Activated CD4-positive, alpha-beta T cell treated with anti-CD3 and anti-CD28 coated beads, Interleukin-2, amount 10 ng/mL, durations not matched to agents 24 days and 14 days (primary cell): ENCODE data around the gene CYB5R4. TPM values are rescaled to one million over a fixed set of nuclear protein-coding genes. Genes with fewer than 3 reads are reported as not detected.

Experiments used
- DNase-seq: peaks from one replicate; pipeline ENCODE4 v3.0.0; 2022
- H3K27ac Mint-ChIP-seq: one replicate; pipeline ENCODE4 v1.8.0; 2022; ENCODE audit warnings: mild to moderate bottlenecking, mixed read lengths
- H3K27me3 Mint-ChIP-seq: one replicate; pipeline ENCODE4 v1.8.0; 2022; ENCODE audit warnings: mixed read lengths
- H3K36me3 Mint-ChIP-seq: one replicate; pipeline ENCODE4 v1.8.0; 2022; ENCODE audit warnings: low read depth, mild to moderate bottlenecking, mixed read lengths
- H3K4me1 Mint-ChIP-seq: one replicate; pipeline ENCODE4 v1.8.0; 2021; ENCODE audit warnings: mixed read lengths
- H3K4me3 Mint-ChIP-seq: one replicate; pipeline ENCODE4 v1.8.0; 2022; ENCODE audit warnings: mild to moderate bottlenecking, moderate library complexity, mixed read lengths
- H3K9me3 Mint-ChIP-seq: one replicate; pipeline ENCODE4 v1.8.0; 2021; ENCODE audit warnings: mixed read lengths
- intact Hi-C: fragments of 100-400 bp; cut with micrococcal nuclease; formaldehyde crosslinking; loops from one replicate; pipeline ENCODE4 v1.15.1; 2023
- total RNA-seq: library from RNA; stranded (reverse); gene quantifications from 2 replicates; pipeline ENCODE4 v1.2.3, GENCODE V29; 2022

CYB5R4 gene, protein sequence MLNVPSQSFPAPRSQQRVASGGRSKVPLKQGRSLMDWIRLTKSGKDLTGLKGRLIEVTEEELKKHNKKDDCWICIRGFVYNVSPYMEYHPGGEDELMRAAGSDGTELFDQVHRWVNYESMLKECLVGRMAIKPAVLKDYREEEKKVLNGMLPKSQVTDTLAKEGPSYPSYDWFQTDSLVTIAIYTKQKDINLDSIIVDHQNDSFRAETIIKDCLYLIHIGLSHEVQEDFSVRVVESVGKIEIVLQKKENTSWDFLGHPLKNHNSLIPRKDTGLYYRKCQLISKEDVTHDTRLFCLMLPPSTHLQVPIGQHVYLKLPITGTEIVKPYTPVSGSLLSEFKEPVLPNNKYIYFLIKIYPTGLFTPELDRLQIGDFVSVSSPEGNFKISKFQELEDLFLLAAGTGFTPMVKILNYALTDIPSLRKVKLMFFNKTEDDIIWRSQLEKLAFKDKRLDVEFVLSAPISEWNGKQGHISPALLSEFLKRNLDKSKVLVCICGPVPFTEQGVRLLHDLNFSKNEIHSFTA
- total RNA-seq = 24.7 and 27.0 TPM in 2 replicates

- peak within 1 kb of the TSS; percentile 88 for H3K27ac Mint-ChIP-seq
- peaks cover 13% of the 10 kb centered on the region for H3K27me3 Mint-ChIP-seq
- H3K4me3 Mint-ChIP-seq = peak within 1 kb of the TSS; percentile 98
- H3K36me3 Mint-ChIP-seq = peaks cover 4% of the 10 kb centered on the region
- intact Hi-C loops = loop anchor here (1.0 to 10.0 kb wide), 2 partner anchors 368 to 905 kb away; partner anchors contain the start of genes CEP162 and TBX18
- H3K4me1 Mint-ChIP-seq = peaks cover 21% of the 10 kb centered on the region
- H3K9me3 Mint-ChIP-seq = no peaks in the 10 kb centered on the region
- peak; percentile 99 for DNase-seq
These were observed at the start of gene CYB5R4 for GRCh38 chr6:83859410-83860358. CYB5R4 (plus strand) TSS chr6:83859689; CDS start chr6:83859783, 94 bp downstream.

DNA sequence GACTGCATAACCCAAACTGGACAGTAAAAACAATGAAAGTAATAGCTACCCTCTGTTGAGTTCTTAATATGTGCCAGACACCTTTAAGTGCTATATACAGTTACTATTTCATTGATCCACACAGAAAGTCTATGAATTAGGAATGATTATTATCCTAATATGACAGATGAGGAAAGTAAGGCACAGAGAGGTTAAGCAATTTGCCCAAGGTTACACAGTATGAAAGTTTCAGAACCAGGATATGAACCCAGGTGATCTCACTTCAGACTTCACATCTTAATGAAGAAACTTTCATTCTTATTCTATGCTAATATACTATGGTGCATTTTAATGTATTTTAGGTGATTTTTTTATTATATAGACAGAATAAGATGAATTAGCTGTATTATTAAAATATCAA lies 46.9 kb upstream of the CYB5R4 start:
- Mint-ChIP-seq H3K4me3 (no peak overlapping the region), H3K27me3 (no peaks in the 10 kb centered on the region), H3K36me3 (no peaks in the 10 kb centered on the region), H3K9me3 (no peaks in the 10 kb centered on the region), H3K27ac (no peak overlapping the region), H3K4me1 (no peaks in the 10 kb centered on the region)
- DNase-seq = no peak
- intact Hi-C loops = no loop called here

DNA sequence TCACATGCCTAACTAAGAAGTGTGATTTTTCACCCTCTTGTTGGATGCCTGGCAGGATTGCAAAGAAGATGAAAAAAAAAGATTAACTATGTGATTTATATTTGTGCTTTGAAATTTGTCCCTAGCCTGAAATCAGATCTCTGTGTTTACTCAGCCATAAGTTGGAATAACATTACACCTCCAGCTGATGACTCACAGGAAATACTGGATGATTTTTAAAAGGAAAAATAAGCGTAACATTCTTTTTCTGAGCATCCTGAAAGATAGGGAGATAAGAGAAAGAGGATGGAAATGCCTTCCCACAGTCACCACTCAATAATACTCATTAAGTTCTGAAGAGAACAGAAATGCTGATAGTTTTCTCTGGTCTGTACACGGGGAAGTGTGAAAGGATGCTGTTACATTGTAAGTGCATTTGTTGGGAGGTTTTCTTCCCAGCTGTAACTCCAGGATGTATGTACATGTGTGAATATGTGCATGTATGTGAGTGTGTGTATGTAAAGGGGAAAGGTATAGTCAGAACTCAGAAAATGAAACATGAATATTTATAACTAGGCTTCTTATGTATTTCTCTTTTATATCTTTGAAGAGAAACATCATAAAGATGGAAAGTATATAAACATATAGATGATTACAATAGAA lies 43.7 kb upstream of the CYB5R4 start:
- H3K27me3 Mint-ChIP-seq = no peaks in the 10 kb centered on the region
- H3K36me3 Mint-ChIP-seq = no peaks in the 10 kb centered on the region
- no peaks in the 10 kb centered on the region for H3K4me1 Mint-ChIP-seq
- no peak overlapping the region for H3K4me3 Mint-ChIP-seq
- intact Hi-C loops = no loop called here
- H3K9me3 Mint-ChIP-seq = no peaks in the 10 kb centered on the region
- DNase-seq = no peak
- H3K27ac Mint-ChIP-seq = no peak overlapping the region

GRCh38 chr6:83822629-83823169 lies 36.8 kb upstream of the CYB5R4 start:
- intact Hi-C loops = no loop called here
- H3K27ac Mint-ChIP-seq = no peak overlapping the region
- no peak overlapping the region for H3K4me3 Mint-ChIP-seq
- H3K27me3 Mint-ChIP-seq = peaks cover 2% of the 10 kb centered on the region
- H3K9me3 Mint-ChIP-seq = no peaks in the 10 kb centered on the region
- DNase-seq = no peak
- no peaks in the 10 kb centered on the region for H3K36me3 Mint-ChIP-seq
- H3K4me1 Mint-ChIP-seq = no peaks in the 10 kb centered on the region

GRCh38 chr6:83824388-83824801 lies 35.1 kb upstream of the CYB5R4 start:
- Mint-ChIP-seq H3K27me3 (peaks cover 2% of the 10 kb centered on the region), H3K4me3 (no peak overlapping the region), H3K4me1 (no peaks in the 10 kb centered on the region), H3K36me3 (no peaks in the 10 kb centered on the region), H3K9me3 (no peaks in the 10 kb centered on the region), H3K27ac (no peak overlapping the region)
- intact Hi-C loops = no loop called here
- DNase-seq = no peak

DNA sequence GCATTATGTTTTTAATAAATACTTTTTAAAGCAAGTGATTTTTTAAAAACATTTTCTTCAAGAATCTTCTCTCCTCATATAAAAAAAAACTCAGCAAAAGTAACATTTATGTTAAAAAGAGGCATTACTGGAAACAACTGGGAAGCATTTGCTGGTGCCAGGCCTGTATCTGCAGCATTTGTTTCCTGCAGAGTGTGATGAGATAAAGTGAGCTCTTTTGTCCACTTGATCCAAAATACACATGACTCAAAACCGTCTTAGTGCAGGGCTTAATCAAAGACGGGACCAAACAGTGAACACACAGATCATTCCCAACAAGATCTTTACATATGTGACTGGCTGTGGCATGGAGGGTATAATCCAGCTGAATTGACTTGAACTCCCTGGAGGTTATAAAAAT lies 34.7 kb upstream of the CYB5R4 start:
- Mint-ChIP-seq H3K4me3 (no peak overlapping the region), H3K27ac (no peak overlapping the region), H3K27me3 (peaks cover 2% of the 10 kb centered on the region), H3K4me1 (no peaks in the 10 kb centered on the region), H3K36me3 (no peaks in the 10 kb centered on the region), H3K9me3 (no peaks in the 10 kb centered on the region)
- intact Hi-C loops = no loop called here
- no peak for DNase-seq

GRCh38 chr6:83827050-83827449 lies 32.4 kb upstream of the CYB5R4 start:
- no peaks in the 10 kb centered on the region for H3K4me1 Mint-ChIP-seq
- no peak overlapping the region for H3K27ac Mint-ChIP-seq
- DNase-seq = no peak
- H3K9me3 Mint-ChIP-seq = no peaks in the 10 kb centered on the region
- H3K36me3 Mint-ChIP-seq = no peaks in the 10 kb centered on the region
- no peak overlapping the region for H3K4me3 Mint-ChIP-seq
- peaks cover 2% of the 10 kb centered on the region for H3K27me3 Mint-ChIP-seq
- intact Hi-C loops = no loop called here

GRCh38 chr6:83838727-83839126 lies 20.8 kb upstream of the CYB5R4 start:
- intact Hi-C loops = no loop called here
- Mint-ChIP-seq H3K36me3 (no peaks in the 10 kb centered on the region), H3K4me3 (no peak overlapping the region), H3K27me3 (no peaks in the 10 kb centered on the region), H3K9me3 (peaks cover 3% of the 10 kb centered on the region), H3K4me1 (no peaks in the 10 kb centered on the region), H3K27ac (no peak overlapping the region)
- DNase-seq = no peak

- H3K27me3 Mint-ChIP-seq = peaks cover 9% of the 10 kb centered on the region
- no peak overlapping the region for H3K27ac Mint-ChIP-seq
- H3K4me3 Mint-ChIP-seq = no peak overlapping the region
- intact Hi-C loops = no loop called here
- no peaks in the 10 kb centered on the region for H3K36me3 Mint-ChIP-seq
- no peak for DNase-seq
- no peaks in the 10 kb centered on the region for H3K4me1 Mint-ChIP-seq
- H3K9me3 Mint-ChIP-seq = no peaks in the 10 kb centered on the region
These were observed 15.3 kb upstream of the CYB5R4 start for GRCh38 chr6:83844170-83844569.

- Mint-ChIP-seq H3K4me3 (no peak overlapping the region), H3K27me3 (peaks cover 18% of the 10 kb centered on the region), H3K27ac (no peak overlapping the region), H3K4me1 (no peaks in the 10 kb centered on the region), H3K9me3 (no peaks in the 10 kb centered on the region), H3K36me3 (no peaks in the 10 kb centered on the region)
- intact Hi-C loops = no loop called here
- no peak for DNase-seq
These were observed 13.2 kb upstream of the CYB5R4 start for GRCh38 chr6:83846291-83846690.

DNA sequence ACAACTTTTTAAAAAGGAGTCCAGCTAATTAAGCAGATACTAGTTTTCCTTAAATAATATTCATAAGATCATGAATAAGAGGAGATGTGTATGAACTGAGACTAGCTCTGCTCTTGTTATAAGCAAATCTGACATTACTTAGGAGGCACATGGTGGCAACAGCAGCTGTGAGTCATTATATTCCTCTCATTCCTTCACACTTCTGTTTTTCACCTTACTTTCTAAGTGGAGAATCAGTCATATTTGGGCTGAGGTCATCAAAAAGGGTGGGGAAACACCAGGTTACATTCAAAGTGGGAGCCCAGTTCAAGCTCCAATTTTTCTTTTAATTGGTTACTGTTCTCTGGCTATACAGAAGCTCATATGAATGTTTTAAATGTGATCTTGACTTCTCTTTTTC lies 12.3 kb upstream of the CYB5R4 start:
- no peak for DNase-seq
- no peak overlapping the region for H3K27ac Mint-ChIP-seq
- peaks cover 22% of the 10 kb centered on the region for H3K27me3 Mint-ChIP-seq
- no peaks in the 10 kb centered on the region for H3K9me3 Mint-ChIP-seq
- intact Hi-C loops = no loop called here
- no peak overlapping the region for H3K4me3 Mint-ChIP-seq
- no peaks in the 10 kb centered on the region for H3K4me1 Mint-ChIP-seq
- H3K36me3 Mint-ChIP-seq = no peaks in the 10 kb centered on the region

DNA sequence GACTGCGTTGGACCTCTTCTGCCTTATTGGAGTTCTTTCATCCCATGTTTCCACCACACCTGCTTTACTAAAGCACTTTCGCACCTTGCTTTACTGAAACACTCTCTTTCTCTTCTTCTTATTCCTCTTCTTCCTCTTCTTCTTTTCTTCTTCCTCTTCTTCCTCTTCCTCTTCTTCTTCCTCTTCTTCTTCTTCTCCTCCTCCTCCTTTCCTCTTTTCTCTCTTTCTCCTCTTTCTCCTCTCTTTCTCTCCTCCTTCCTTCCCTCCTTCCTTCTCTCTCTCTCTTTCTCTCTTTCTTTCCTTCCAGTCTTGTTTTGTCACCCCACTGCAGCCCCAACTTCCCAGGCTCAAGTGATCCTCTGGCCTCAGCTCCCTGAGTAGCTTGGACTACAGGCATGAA lies 10.4 kb upstream of the CYB5R4 start:
- H3K4me1 Mint-ChIP-seq = peaks cover 3% of the 10 kb centered on the region
- no peaks in the 10 kb centered on the region for H3K9me3 Mint-ChIP-seq
- H3K27me3 Mint-ChIP-seq = peaks cover 38% of the 10 kb centered on the region
- H3K36me3 Mint-ChIP-seq = no peaks in the 10 kb centered on the region
- H3K27ac Mint-ChIP-seq = no peak overlapping the region
- no peak overlapping the region for H3K4me3 Mint-ChIP-seq
- DNase-seq = no peak
- intact Hi-C loops = no loop called here

- peaks cover 5% of the 10 kb centered on the region for H3K4me1 Mint-ChIP-seq
- no peaks in the 10 kb centered on the region for H3K9me3 Mint-ChIP-seq
- peaks cover 43% of the 10 kb centered on the region for H3K27me3 Mint-ChIP-seq
- no peaks in the 10 kb centered on the region for H3K36me3 Mint-ChIP-seq
- no peak overlapping the region for H3K27ac Mint-ChIP-seq
- intact Hi-C loops = loop anchor here (10.0 kb wide), 1 partner anchor 915 kb away; the partner anchor contains the start of gene TBX18
- H3K4me3 Mint-ChIP-seq = no peak overlapping the region
- no peak for DNase-seq
These were observed 9.9 kb upstream of the CYB5R4 start for GRCh38 chr6:83849610-83850009.
